GM19468 (cell line): ENCODE data around the gene CENPP.

Source experiments
- ATAC-seq: cut with Tn5 transposase; IDR thresholded peaks from one replicate; pipeline ENCODE4 v1.9.1; 2021; ENCODE audit warnings: mild to moderate bottlenecking, moderate library complexity, moderate number of reproducible peaks; ENCODE audit not compliant: unreplicated experiment; ENCODE audit errors: extremely low read depth

CENPP gene

DNA sequence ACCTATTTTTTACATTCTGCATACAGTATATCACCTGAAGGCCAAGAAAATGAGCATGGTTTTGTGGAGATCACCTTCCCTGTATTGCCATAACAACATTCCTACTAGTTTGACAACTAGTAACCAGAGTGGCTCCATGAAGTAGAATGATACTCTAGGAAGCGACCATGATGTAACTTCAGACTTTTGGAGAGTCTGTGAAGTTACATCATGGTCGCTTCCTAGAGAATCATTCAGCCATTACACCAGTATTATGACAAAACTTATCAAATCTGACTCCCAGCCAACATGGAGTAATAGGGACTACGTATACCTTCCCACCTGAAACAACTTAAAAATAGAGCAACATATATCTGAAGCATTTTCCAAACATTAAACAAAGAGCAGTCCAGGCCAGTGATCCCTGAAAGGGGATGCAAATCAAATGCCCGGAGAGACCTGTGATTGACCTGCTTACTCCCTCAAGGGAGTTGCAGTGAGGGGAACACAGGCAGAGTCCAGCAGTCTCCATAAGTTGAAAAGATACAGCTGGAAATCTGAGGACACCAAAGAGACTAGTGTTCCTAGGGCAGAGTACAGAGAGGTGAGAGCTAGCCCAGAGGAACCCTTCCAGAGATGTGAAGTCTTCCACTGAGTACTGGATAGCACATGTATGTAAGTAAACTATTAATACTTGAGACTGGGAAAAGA, 202.2 kb downstream of the CENPP start:
- ATAC-seq, result no peak

DNA sequence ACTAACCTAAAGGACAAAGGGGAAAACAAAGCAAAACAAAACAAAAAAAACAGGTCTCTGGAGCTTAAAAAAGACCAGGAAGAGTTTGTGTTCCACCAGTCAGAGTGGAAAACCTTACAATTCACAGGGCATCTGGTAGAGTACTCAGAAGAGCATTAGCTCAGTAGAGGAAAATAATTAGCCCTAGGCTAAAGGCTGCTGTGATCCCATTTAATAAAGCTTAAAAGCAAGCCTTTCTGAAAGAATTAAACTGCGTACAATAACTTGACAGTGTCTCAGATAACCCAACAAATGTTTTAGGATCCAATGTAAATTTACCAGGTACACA, 202.7 kb downstream of the CENPP start:
- ATAC-seq, result no peak

DNA sequence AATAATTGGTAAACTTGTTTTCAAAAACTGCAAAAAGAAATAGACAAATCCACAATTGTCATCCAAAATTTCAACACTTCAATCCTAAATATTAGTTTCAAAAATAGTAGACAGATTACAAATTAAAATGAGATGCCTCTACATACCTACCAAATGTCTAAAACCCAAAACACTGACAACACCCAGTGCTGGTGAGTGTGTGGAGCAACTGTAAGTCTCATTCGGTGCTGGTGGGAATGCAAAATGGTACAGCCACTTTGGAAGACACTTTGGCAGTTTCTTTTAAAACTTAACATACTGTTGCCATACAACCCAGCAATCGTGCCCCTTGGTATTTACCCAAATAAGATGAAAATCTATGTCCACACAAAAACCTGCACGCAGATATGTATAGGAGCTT, 203.4 kb downstream of the CENPP start:
- no peak for ATAC-seq

DNA sequence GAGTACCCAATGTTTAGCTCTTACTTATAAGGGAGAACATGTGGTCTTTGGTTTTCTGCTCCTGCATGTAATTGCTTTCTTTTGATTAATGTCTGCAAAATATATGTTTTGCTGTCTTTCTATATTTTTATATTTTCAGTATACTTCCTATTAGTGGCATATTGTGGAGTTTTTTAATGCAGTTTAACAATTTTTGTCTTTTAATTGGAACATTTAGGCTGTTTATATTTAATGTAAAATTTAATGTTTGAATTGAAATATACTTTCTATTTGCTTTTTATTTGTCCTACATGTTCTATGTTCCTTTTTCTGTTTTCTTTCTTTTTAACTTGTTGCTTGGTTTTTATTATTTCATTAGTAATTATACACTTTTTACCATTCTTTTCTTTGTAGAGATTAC, 205.1 kb downstream of the CENPP start:
- no peak for ATAC-seq

DNA sequence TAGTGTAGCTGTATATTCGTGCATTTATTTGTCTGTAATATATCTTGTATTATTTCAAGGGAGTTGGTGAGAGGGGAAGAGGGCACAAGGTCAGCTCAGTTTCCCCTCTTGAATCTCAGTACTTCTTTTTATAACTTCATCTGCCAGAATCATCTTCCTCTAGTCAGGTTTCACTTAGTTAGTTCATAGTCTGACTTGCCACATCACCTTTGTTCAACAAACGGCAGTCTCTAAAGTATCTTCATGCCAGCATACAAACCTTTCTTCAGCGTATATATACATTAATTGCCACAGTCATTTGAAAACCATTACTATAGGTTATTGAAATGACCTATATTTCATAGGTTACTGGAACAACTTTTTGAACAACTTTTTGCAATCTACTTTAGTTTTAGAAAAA, 208.5 kb downstream of the CENPP start:
- no peak for ATAC-seq

DNA sequence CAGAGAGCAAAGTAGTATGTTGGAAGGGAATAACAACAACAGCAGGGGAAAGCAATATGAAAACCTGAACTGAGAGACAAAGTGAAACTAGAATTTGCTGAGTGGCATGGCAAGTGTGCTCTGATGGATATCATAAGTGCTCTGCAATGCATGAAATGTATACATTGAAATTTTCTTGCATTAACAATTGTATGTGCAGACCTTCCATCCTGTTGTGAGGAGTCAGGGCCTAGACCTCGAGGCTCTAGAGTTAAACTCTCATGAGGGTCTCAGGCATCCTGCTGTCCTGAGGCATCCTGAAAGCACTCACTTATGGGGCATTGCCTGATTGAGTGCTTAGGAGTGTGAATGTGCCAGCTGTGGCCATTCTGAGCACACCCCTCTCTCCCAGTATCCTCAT, 208.9 kb downstream of the CENPP start:
- ATAC-seq, result no peak

DNA sequence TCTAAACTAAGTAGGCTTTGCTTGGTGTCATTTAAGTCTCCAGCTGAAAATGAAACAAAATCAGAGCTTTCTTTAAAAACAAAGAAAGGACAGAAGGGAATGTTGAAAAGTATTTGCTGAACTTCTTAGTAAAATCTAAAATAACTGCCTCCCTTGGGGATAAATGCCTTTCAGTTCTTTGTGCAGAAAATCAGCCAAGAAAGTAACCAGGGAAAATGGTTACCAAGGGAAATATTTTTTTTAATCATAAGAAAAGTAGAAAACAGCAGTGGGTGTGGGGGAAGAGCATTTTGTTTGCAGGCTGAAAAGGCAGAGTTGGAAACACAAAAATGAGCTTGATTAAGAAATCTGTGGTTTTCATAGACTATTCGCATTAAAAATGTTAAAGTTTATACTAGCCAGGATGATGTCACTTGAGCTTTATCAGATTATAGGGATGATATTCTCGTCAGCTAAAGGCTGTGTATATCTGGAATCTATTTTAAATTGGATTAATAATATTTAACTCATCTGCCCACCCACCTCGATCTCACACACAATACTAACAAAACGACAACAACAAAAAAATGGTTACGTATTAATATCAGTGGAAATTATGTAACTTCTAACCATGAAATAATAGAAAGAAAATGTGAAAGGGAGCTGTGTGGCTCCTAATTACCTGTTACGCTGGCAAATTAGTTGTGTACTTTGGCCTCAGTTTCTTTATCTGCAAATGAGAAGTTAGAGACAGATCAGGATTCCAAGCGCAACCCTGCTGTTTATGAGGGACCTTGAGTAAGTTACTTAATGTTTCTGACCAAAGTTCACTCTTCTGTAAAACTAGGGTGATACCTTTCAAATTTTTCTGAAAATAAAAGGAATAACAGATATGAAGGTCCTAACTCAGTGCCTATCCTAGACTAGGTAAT, 210.4 kb downstream of the CENPP start, which contains the start of gene ECM2:
Gene ECM2 (minus strand): TSS at position 51 of the 911 bp plus-strand sequence. CDS start 13,124 bp downstream, outside the sequence.
- ATAC-seq, result no peak

DNA sequence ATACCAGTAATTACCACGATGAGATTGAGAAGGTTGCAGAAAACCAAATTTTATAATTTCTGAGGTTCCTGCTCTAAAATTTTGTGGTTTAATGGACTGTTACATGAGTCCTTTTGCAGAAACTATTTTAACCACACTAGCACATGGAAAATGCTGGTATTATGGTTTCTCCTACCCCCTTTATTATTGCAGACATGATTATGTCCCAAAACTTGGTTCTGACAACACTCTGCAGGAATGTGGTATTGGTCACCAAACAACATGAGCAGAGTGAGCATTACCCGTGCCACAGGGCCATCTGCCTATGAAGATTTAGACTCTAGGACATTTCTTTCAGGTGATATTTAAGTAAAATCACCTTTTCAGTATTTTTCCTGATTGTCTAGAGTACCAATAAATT, 212.8 kb downstream of the CENPP start:
- ATAC-seq, result no peak

DNA sequence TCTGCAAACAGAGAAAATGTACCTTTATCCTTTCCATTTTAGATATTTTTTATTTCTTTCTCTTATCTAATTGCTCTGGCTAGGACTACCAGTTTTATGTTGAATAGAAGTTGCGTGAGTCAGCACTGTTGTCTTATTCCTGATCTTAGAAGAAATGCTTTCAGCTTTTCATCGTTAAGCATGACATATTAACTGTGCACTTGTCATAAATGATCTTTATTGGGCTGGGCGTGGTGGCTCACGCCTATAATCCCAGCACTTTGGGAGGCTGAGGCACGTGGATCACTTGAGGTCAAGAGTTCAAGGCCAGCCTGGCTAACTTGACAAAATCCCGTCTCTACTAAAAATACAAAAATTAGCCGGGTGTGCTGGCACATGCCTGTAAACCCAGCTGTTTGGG, 218.2 kb downstream of the CENPP start:
- no peak for ATAC-seq

DNA sequence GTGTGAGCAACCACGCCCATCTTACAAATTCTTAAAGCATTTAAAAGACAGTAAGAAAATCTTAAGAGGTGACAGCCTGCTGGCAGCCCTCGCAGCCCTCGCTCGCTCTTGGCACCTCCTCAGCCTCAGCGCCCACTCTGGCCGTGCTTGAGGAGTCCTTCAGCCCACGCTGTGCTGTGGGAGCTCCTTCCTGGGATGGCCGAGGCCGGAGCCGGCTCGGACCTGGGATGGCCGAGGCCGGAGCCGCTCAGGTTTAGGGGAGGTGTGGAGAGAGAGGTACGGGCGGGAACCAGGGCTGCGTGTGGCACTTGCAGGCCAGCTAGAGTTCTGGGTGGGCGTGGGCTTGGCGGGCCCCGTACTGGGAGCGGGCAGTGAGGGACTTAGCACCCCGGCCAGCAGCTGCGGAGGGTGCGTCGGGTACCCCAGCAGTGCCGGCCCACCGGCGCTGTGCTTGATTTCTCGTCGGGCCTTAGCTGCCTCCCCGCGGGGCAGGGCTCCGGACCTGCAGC, 219.3 kb downstream of the CENPP start:
- no peak for ATAC-seq

DNA sequence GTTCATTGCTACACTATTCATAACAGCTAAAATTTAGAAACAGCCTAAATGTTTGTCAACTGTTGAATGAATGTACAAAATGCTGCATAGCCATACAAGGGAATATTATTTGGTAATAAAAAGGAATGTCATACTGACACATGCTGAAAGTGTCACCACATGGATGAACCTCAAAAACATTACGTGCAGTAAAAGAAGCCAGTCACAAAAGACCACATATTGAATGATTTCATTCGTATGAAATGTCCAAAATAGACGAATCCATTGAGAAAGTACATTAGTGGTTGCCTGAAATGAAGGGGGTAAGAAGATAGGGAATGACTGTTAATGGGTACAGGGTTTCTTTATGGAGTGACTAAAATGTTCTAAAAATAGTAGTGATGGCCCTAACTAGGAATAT, 221.6 kb downstream of the CENPP start:
- ATAC-seq, result no peak

DNA sequence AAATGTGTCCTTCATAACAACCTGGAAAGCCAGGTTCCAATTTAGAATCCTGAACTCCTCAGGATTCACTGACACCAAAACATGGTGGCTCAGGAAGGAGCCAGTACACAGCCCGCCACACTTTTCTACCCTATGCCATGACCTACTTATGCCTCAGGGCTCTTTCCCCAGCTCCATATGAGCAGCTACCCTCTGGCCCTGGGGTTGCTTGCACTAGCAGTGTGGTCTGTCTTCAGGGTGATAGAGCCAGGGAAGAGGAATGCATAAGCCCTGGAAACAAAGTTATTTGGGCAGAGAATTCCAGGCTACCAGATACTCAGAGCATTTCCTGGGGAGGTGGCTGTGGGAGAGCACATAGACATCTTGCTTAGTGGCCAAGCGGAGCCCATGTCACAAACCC, 225.0 kb downstream of the CENPP start:
- ATAC-seq, result no peak

DNA sequence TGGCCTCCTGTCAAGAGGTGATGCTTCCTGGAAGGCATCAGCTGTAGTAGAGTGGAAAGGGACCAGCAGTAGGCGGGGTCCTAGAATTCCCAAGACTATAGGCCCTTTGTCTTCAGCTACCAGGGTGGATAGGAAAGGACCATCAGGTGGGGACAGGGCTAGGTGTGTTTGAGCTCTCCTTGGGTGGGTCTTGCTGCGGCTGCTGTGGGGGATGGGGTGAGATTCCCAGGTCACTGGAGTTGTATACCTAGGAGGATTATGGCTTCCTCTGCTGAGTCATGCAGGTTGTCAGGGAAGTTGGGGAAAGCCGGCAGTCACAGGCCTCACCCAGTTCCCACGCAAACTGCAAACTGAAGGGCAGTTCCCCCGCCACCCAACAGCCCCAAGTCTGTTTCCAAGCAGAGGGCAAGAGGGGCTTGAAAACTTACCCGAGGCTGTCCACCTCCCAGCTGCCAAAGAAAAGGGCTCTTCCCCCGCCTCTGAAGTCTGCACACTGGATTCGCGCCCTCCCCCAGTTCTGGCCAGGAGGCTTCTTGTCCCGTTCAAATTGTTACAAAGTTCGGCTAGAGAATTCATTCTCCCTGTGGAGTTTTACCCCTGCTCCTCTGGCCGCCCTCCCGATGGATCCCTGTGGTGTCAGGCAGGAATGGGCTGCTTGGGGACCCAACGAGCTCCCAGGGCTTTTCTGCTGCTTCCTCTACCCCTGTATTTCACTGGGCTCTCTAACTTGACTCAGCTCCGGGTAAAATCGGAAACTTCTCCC, 233.0 kb downstream of the CENPP start:
- ATAC-seq, result no peak

DNA sequence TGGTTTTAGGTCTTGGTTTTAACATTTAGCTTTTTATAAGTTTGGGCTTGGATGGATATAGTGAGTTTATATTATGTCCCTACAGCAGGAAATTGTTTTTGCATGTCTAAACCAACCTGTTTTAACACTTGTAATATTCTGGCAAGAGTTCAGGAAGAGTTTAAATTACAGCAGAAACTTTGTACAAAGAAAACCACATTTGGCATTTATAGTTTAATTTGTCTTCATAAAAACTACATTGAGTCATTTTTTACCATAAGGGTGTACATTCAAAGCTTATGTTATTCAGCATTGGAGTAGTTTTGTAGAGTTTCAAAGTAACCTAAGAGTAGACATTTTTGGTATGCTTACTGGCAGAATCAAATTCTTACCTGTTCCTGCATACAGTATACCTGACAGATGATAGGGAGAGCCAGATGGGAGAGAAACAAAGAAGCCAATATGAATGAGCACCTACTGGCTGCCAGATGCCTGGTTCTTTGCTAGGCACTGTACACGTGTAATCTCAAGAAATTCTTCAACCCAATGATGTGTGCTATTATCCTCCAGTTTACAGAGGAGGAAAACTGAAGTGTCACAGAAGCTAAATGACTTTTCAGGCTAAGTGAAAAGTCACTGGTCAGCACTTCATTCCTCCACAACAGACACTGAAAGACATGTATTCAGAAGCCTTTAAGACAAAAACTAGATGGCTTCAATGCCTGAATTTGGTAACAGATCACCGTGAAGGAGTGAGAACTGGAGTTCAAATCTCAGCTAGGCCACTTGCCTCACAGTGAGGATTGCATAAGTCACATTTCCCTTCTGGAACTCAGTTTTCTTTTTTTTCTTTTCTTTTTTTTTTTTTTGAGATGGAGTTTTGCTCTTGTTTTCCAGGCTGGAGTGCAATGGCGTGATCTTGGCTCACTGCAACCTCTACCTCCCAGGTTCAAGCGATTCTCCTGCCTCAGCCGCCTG, 235.9 kb downstream of the CENPP start:
- no peak for ATAC-seq

DNA sequence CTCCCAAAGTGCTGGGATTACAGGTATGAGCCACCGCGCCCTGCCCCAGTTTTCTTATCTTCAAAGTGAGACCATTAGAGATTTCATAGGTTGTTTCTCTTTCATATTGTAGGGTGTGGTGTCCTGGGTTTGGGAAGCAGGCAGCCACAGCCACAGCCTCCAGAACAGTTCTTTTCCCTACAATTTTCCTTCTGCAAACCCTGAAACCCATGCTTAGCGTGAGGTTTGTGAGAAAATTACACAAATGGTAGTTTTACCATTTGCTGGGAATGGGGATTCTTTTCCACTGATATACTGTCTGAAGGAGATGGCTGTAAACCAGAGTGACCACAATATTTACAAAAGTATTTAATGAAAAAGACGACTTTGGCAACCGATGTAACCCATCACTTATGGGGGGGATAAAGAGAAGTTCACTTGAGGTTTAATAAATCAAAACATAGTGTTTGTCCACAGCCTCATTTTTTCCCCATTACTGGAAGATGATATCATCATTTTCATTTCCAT, 236.8 kb downstream of the CENPP start:
- ATAC-seq, result no peak

DNA sequence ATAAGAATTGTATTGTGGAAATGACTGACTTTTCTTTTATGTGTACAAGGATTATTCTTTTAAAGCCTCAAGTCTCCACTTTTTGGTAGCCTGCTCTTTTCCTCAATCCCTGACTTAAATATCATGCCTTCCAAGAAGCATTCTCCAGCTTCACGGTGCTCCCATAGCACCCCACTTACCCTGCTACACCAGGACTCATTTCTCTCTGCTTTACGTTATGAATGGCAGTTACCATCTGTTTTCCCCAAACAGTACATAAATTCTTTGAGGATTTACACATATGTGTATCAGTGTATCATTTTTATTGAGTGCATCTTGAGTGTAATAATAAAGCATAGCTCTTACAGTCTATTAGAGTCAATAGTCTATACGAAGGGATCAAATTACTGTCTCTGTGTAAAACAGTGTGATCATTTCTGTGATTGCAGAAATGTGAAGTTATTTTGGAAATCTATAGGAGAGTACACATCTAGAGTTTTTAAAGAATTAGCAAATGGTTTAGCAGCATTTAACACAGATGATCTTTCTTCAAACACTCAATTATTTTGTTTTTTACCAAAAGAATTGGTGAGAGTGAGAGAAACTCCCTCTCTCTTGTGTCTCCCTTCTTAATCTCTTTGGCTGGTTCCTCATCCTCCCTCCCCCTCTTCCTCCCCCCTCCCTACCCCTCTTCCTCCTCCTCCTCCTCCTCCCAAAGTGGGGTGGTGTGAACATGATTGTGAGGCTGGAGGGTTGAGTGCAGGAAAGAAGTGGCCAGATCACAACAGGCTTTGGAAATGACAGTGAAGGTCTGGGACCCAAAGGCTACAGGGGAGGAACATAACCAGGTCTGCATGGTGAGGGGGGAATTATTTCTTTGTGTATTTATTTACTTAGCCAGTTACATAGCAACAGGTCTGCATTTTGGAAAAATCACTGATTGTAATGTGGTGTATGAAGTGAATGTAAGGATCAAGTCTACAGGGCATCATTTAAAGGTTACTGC, 237.7 kb downstream of the CENPP start:
- ATAC-seq, result no peak

DNA sequence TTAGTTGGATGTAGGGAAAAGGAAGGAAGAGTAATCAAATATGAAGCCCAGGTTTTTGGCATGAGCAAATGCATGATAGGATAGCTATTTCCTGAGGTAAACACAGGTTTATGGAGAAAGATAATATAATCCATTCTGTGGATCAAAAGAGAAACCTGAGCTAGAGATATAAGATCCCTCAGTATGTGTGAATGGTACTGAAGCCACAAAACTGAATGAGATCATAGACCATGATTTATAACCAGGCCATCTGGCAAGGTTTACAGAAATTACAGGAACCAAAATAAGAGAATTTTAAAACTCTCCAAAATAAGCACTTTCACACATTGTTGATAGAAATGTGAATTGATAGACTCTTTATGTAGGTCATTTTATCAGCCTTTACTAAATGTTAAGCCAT, 238.8 kb downstream of the CENPP start:
- ATAC-seq, result no peak

DNA sequence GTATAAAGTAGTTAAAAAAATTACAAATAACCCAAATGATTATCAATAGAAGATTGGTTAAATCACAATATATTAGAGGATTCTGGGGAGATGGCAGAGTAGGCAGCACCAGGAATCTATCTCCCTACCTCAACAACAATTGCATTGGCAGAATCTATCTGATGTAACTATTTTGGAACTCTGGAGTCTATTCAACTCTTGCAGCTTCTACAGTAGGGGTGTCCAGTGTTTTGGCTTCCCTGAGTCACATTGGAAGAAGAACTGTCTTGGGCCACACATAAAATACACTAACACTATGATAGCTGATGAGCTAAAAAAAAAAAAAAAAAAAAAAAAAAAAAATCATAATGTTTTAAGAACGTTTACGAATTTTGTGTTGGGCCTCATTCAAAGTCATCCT, 239.2 kb downstream of the CENPP start:
- no peak for ATAC-seq
